Tibial nerve (tissue), 4 donors: Measurements from ENCODE around the gene KIF20B. TPM values are rescaled to one million over a fixed set of nuclear protein-coding genes. Genes with fewer than 3 reads are reported as not detected.

Source experiments
- DNase-seq, 2 donors: peaks; one replicate each; pipeline ENCODE4 v3.0.0-alpha.2; 2019; ENCODE audit warnings: low spot score in 2 of 2
- H3K27ac ChIP-seq, 4 donors: fragments of 200-600 bp; sonication (generic) in 3 of 4; one replicate each; pipeline ENCODE4 v1.5.1; 2017 to 2019; ENCODE audit warnings: mild to moderate bottlenecking in 1 of 4
- H3K27me3 ChIP-seq, 2 donors: fragments of 200-600 bp; sonication (generic) in 1 of 2; one replicate each; pipeline versions ENCODE4 v1.5.1 to v1.6.0; 2017 to 2019
- H3K36me3 ChIP-seq, 3 donors: fragments of 200-600 bp; sonication (generic); one replicate each; pipeline ENCODE4 v1.5.1; 2018 to 2019
- H3K4me1 ChIP-seq, 4 donors: fragments of 200-600 bp; sonication (generic) in 3 of 4; one replicate each; pipeline ENCODE4 v1.5.1; 2017 to 2019
- H3K4me3 ChIP-seq, 4 donors: fragments of 200-600 bp; sonication (generic) in 3 of 4; one replicate each; pipeline ENCODE4 v1.5.1; 2017 to 2019; ENCODE audit warnings: mild to moderate bottlenecking in 1 of 4, moderate library complexity in 1 of 4
- H3K9me3 ChIP-seq, 4 donors: fragments of 200-600 bp; sonication (generic) in 3 of 4; one replicate each; pipeline ENCODE4 v1.5.1; 2017 to 2019
- CTCF ChIP-seq, 5 experiments: fragments of 200-600 bp in 3 of 5; fragments of 450-650 bp in 2 of 5; sonication (generic) in 3 of 5; IDR thresholded peaks; one replicate each; pipeline ENCODE4 v1.5.1; 2016 to 2019; ENCODE audit warnings: antibody characterized with exemption in 5 of 5, mild to moderate bottlenecking in 3 of 5, moderate library complexity in 2 of 5
- EP300 ChIP-seq, 2 donors: sonication (generic); formaldehyde crosslinking; IDR thresholded peaks; one replicate each; pipeline ENCODE4 v1.6.1; 2017; ENCODE audit warnings: antibody characterized with exemption in 2 of 2, mild to moderate bottlenecking in 1 of 2
- POLR2A ChIP-seq, 2 donors: fragments of 450-650 bp; IDR thresholded peaks; one replicate each; pipeline ENCODE4 v1.6.1; 2017; ENCODE audit warnings: antibody characterized with exemption in 2 of 2, mild to moderate bottlenecking in 2 of 2, moderate library complexity in 2 of 2
- WGBS, 2 donors: methylation state at CpG; one replicate each; pipeline ENCODE4 v1.1.5; 2018; 5-methylcytosine and 5-hydroxymethylcytosine counted together
- total RNA-seq, 4 donors: library from RNA; depleted of rRNA; stranded (reverse); fragments of >200 nt; gene quantifications; one replicate each; pipeline ENCODE4 v1.1.0, GENCODE V29; 2016

The KIF20B gene
- total RNA-seq, 4 donors from 2014 or later: 1.6 to 4.8 (median 2.3) TPM

GRCh38 chr10:89670926-89671325 lies 30.5 kb upstream of the KIF20B start:
- Histone ChIP-seq H3K36me3 (no peaks in the 10 kb centered on the region), H3K27ac (no peak overlapping the region), H3K4me3 (no peak overlapping the region), H3K27me3 (no peaks in the 10 kb centered on the region), H3K9me3 (no peaks in the 10 kb centered on the region), H3K4me1 (no peaks in the 10 kb centered on the region)
- 75 to 86% methylated on average over 1 of the region's 1 CpG for WGBS, 2 donors
- TF ChIP-seq CTCF (IDR thresholded peaks at IDR 0.05): no peak
- TF ChIP-seq EP300 (IDR thresholded peaks at IDR 0.05): no peak
- no peak for TF ChIP-seq POLR2A (IDR thresholded peaks at IDR 0.05)
- no peak for DNase-seq

- DNase-seq: no peak
These were observed 24.0 kb upstream of the KIF20B start for GRCh38 chr10:89677341-89677740.

GRCh38 chr10:89679986-89680385 lies 21.4 kb upstream of the KIF20B start:
- H3K4me3 ChIP-seq: no peak overlapping the region
- 89 to 95% methylated on average over 3 of the region's 3 CpGs for WGBS, 2 donors
- DNase-seq: no peak
- H3K36me3 ChIP-seq: no peaks in the 10 kb centered on the region
- H3K27me3 ChIP-seq: no peaks in the 10 kb centered on the region
- no peaks in the 10 kb centered on the region for H3K9me3 ChIP-seq
- no peaks in the 10 kb centered on the region for H3K4me1 ChIP-seq
- H3K27ac ChIP-seq: no peak overlapping the region
- no peak for TF ChIP-seq POLR2A (IDR thresholded peaks at IDR 0.05)
- no peak for TF ChIP-seq CTCF (IDR thresholded peaks at IDR 0.05)
- no peak for TF ChIP-seq EP300 (IDR thresholded peaks at IDR 0.05)

More at GRCh38 chr10:89677341-89677740, 24.0 kb upstream of the KIF20B start:
- H3K4me3 ChIP-seq: no peak overlapping the region
- no peaks in the 10 kb centered on the region for H3K36me3 ChIP-seq
- TF ChIP-seq POLR2A (IDR thresholded peaks at IDR 0.05): no peak
- TF ChIP-seq CTCF (IDR thresholded peaks at IDR 0.05): no peak
- no peak for TF ChIP-seq EP300 (IDR thresholded peaks at IDR 0.05)
- H3K9me3 ChIP-seq: no peaks in the 10 kb centered on the region
- H3K27me3 ChIP-seq: no peaks in the 10 kb centered on the region
- no peaks in the 10 kb centered on the region for H3K4me1 ChIP-seq
- no peak overlapping the region for H3K27ac ChIP-seq

GRCh38 chr10:89683883-89684282 lies 17.5 kb upstream of the KIF20B start:
- Histone ChIP-seq H3K4me3 (no peak overlapping the region), H3K36me3 (no peaks in the 10 kb centered on the region), H3K4me1 (no peaks in the 10 kb centered on the region), H3K27me3 (no peaks in the 10 kb centered on the region), H3K27ac (no peak overlapping the region), H3K9me3 (peaks cover 0 to 3% (median 0%) of the 10 kb centered on the region in 4 donors)
- 58 to 76% methylated on average over 5 of the region's 5 CpGs for WGBS, 2 donors
- TF ChIP-seq CTCF (IDR thresholded peaks at IDR 0.05) (no peak), EP300 (IDR thresholded peaks at IDR 0.05) (no peak), POLR2A (IDR thresholded peaks at IDR 0.05) (no peak)
- DNase-seq: no peak

- peaks cover 0 to 3% (median 0%) of the 10 kb centered on the region in 4 donors for H3K9me3 ChIP-seq
- no peaks in the 10 kb centered on the region for H3K27me3 ChIP-seq
- H3K4me3 ChIP-seq: no peak overlapping the region
- 89 to 94% methylated on average over 2 of the region's 2 CpGs for WGBS, 2 donors
- H3K36me3 ChIP-seq: peaks cover 0 to 4% (median 0%) of the 10 kb centered on the region in 3 donors
- no peak for DNase-seq
- no peak for TF ChIP-seq POLR2A (IDR thresholded peaks at IDR 0.05)
- TF ChIP-seq EP300 (IDR thresholded peaks at IDR 0.05): no peak
- TF ChIP-seq CTCF (IDR thresholded peaks at IDR 0.05): no peak
- H3K27ac ChIP-seq: no peak overlapping the region
- H3K4me1 ChIP-seq: no peaks in the 10 kb centered on the region
These were observed 16.8 kb upstream of the KIF20B start for GRCh38 chr10:89684604-89685003.
